Left forelimb (tissue), 1 donor: ENCODE data around the gene OR2T5.
"Not testable (repeated sequence)": the region's sequence is repeated elsewhere in the genome, so short reads cannot be mapped to it uniquely, and the experiment has no call there.

ENCODE experiments used
- DNase-seq: peaks from one replicate; pipeline ENCODE4 v3.0.0-alpha.2; 2018; ENCODE audit warnings: low spot score

OR2T5 gene

GRCh38 chr1:248507773-248508172, 19.4 kb downstream of the OR2T5 start, which contains the start of gene OR2G6:
Gene OR2G6, plus strand, starts transcription at chr1:248508073. Its CDS starts 13,574 bp downstream, at chr1:248521647.
- DNase-seq, result not testable (repeated sequence)

GRCh38 chr1:248510217-248510616, 21.8 kb downstream of the OR2T5 start:
- DNase-seq, result not testable (repeated sequence)

GRCh38 chr1:248521856-248522255, 33.5 kb downstream of the OR2T5 start:
- no peak for DNase-seq

GRCh38 chr1:248537449-248537848, 49.1 kb downstream of the OR2T5 start:
- not testable (repeated sequence) for DNase-seq
